Measurements from ENCODE around the gene UGP2. TPM values are rescaled to one million over a fixed set of nuclear protein-coding genes. Genes with fewer than 3 reads are reported as not detected.

Gene UGP2
- total and polyA plus RNA-seq, 10 of the 15 experiments (the other 5 are each of a cell fraction or from before 2014, with no cell fraction given): 40.8 to 98.3 (median 76.1) TPM

- TF ChIP-seq ZBED1 (IDR thresholded peaks at IDR 0.05; ENCODE audit: borderline replicate concordance) (no peak), SREBF1 (IDR thresholded peaks at IDR 0.05; ENCODE audit: low read length) (no peak)
These were observed 21.7 kb upstream of the UGP2 start (continued) for GRCh38 chr2:63819765-63820717.

- BruUV-seq (replicated peaks): no TSS peak
- ChIA-PET CTCF (no interaction called here), POLR2A (no interaction called here), RAD21 (ENCODE audit: unreplicated experiment) (no interaction called here), SMC1A (ENCODE audit: uncharacterized antibody, unreplicated experiment) (no interaction called here)
- DNase-seq (ENCODE audit: low read depth, low spot score): no peak
- in situ Hi-C loops (cut with MboI) (no loop called here), intact Hi-C loops (cut with micrococcal nuclease; ENCODE audit: unreplicated experiment) (no loop called here)
- H3K9me3 ChIP-seq (replicated peaks; ENCODE audit: control insufficient read depth, insufficient read depth, low read length): no peaks in the 10 kb centered on the region
- TF ChIP-seq JUND (IDR thresholded peaks at IDR 0.05; ENCODE audit: low read depth, low read length) (no peak), TCF12 (IDR thresholded peaks at IDR 0.05; ENCODE audit: low read depth, low read length) (no peak), RAD21 (IDR thresholded peaks at IDR 0.05; ENCODE audit: insufficient read depth, low read depth, low read length) (no peak), RBBP5 (conservative IDR thresholded peaks at IDR 0.05) (no peak), HDAC6 (IDR thresholded peaks at IDR 0.05; ENCODE audit: unreplicated experiment) (no peak), NBN (IDR thresholded peaks at IDR 0.05) (no peak), ZNF207 (IDR thresholded peaks at IDR 0.05; ENCODE audit: borderline replicate concordance) (no peak), USF1 (IDR thresholded peaks at IDR 0.05; ENCODE audit: borderline replicate concordance, extremely low read length, insufficient read depth, low read depth, low read length) (no peak), HSF1 (IDR thresholded peaks at IDR 0.05; ENCODE audit: low read depth, low read length) (no peak), ASH2L (IDR thresholded peaks at IDR 0.05; ENCODE audit: borderline replicate concordance, low read depth) (no peak), MAX (IDR thresholded peaks at IDR 0.05; ENCODE audit: low read depth, low read length) (no peak), STAT1 (conservative IDR thresholded peaks at IDR 0.05) (no peak)
- H3K27me3 ChIP-seq (replicated peaks in 1 of 2; ENCODE audit: control insufficient read depth in 2 of 2, insufficient read depth in 2 of 2, low read length in 1 of 2): no peaks in the 10 kb centered on the region; a peak in 1 of 4 replicates
- no peak overlapping the region for H3K4me2 ChIP-seq (ENCODE audit: control insufficient read depth, insufficient read depth)
- H3K4me3 ChIP-seq: no peak overlapping the region
- H4K20me1 ChIP-seq (ENCODE audit: control insufficient read depth, insufficient read depth): no peaks in the 10 kb centered on the region
- FAIRE-seq: no peak
- H3K9ac ChIP-seq (ENCODE audit: control insufficient read depth, insufficient read depth, low read length): no peak overlapping the region
- H3K79me2 ChIP-seq (ENCODE audit: control insufficient read depth, insufficient read depth, low read length): no peaks in the 10 kb centered on the region
- 38% methylated on average over 1 of the region's 1 CpG for WGBS (ENCODE audit: insufficient coverage, insufficient replicate concordance, low lambda C conversion rate, missing lambda C conversion rate)
- H3K36me3 ChIP-seq (ENCODE audit: control insufficient read depth in 2 of 2, insufficient read depth in 2 of 2, low read length in 1 of 2): no peaks in the 10 kb centered on the region
- no peak for ATAC-seq
- no peak overlapping the region for H2AFZ ChIP-seq (ENCODE audit: control insufficient read depth, low read depth, low read length)
- H3K27ac ChIP-seq (ENCODE audit: control insufficient read depth, insufficient read depth): no peak overlapping the region
- peaks cover 5% of the 10 kb centered on the region; the same call in 1 of the 2 replicates for H3K4me1 ChIP-seq (ENCODE audit: control insufficient read depth, insufficient read depth, low read length)
These were observed 20.7 kb upstream of the UGP2 start for GRCh38 chr2:63820969-63821368.
